ENCODE measurements around the gene FOXRED1. TPM values are rescaled to one million over a fixed set of nuclear protein-coding genes. Genes with fewer than 3 reads are reported as not detected.

FOXRED1 gene
- total and polyA plus RNA-seq, 2 of the 13 experiments (the other 11 are each of a cell fraction or from before 2014, with no cell fraction given) = 29.6 to 42.9 TPM

DNA sequence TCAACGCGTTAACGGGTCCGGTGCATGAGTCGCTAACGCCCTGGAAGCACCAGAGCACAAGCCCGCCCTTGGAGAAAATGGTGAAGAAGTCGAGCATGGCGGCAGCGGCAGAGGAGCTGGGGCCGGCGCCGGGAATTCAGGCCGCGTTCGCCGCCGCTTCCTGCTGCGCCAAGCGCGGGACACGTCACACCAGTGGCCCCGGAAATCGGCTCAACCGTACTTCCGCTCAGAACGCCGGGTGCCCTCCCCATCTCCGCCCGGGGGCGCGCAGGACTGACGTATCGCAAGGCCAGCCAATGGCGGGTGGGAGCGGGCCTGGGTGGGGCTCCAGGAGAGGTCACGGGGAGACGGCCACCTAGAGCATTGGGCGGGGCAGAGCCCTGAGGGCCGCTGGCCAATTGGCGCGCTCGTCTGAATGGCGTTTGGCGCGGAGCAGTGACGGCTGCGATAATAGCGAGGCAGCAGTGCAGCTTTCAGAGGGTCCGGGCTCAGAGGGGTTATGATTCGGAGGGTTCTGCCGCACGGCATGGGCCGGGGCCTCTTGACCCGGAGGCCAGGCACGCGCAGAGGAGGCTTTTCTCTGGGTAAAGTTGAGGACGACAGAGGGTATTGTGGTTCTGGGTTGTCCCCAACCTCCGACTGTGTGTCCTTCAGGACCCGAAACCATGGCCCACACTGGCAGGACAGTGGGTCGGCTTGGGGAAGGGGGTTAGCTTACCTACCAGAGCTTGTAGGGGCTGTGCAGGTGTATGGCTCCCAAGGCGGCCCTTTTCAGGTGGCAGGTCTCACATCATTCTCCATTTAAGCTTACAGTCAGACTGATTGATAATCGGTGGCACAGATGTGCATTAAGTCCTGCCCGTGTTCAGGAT is at the start of gene FOXRED1, which contains the start of gene SRPRA (continued):
- TF ChIP-seq HNF4A (CRISPR knock-in tag; IDR thresholded peaks at IDR 0.05) (no peak; the same call in 1 of the 2 replicates), CAMTA2 (CRISPR knock-in tag; IDR thresholded peaks at IDR 0.05; ENCODE audit: borderline replicate concordance) (no peak), ZFP90 (CRISPR knock-in tag; IDR thresholded peaks at IDR 0.05; ENCODE audit: borderline replicate concordance) (peak; percentile 66; the same call in 1 of the 2 replicates), TEAD2 (CRISPR knock-in tag; IDR thresholded peaks at IDR 0.05) (no peak), NAIF1 (CRISPR knock-in tag; IDR thresholded peaks at IDR 0.05; ENCODE audit: borderline replicate concordance) (peak; percentile 83), ZNF703 (CRISPR knock-in tag; IDR thresholded peaks at IDR 0.05; ENCODE audit: borderline replicate concordance) (no peak; the same call in 1 of the 2 replicates), HDAC1 (CRISPR knock-in tag; IDR thresholded peaks at IDR 0.05) (peak; percentile 99), ZNF431 (CRISPR knock-in tag; IDR thresholded peaks at IDR 0.05; ENCODE audit: borderline replicate concordance, low read depth) (0 out of 2 replicates have a peak, but pooled peaks have one; percentile 48), IRF2 (CRISPR knock-in tag; IDR thresholded peaks at IDR 0.05) (0 out of 2 replicates have a peak, but pooled peaks have one; percentile 53), ZNF7 (CRISPR knock-in tag; IDR thresholded peaks at IDR 0.05) (no peak), THAP11 (CRISPR knock-in tag; IDR thresholded peaks at IDR 0.05) (peak; percentile 94), ZNF263 (CRISPR knock-in tag; IDR thresholded peaks at IDR 0.05) (no peak)
- TF ChIP-seq, protein P1, sequence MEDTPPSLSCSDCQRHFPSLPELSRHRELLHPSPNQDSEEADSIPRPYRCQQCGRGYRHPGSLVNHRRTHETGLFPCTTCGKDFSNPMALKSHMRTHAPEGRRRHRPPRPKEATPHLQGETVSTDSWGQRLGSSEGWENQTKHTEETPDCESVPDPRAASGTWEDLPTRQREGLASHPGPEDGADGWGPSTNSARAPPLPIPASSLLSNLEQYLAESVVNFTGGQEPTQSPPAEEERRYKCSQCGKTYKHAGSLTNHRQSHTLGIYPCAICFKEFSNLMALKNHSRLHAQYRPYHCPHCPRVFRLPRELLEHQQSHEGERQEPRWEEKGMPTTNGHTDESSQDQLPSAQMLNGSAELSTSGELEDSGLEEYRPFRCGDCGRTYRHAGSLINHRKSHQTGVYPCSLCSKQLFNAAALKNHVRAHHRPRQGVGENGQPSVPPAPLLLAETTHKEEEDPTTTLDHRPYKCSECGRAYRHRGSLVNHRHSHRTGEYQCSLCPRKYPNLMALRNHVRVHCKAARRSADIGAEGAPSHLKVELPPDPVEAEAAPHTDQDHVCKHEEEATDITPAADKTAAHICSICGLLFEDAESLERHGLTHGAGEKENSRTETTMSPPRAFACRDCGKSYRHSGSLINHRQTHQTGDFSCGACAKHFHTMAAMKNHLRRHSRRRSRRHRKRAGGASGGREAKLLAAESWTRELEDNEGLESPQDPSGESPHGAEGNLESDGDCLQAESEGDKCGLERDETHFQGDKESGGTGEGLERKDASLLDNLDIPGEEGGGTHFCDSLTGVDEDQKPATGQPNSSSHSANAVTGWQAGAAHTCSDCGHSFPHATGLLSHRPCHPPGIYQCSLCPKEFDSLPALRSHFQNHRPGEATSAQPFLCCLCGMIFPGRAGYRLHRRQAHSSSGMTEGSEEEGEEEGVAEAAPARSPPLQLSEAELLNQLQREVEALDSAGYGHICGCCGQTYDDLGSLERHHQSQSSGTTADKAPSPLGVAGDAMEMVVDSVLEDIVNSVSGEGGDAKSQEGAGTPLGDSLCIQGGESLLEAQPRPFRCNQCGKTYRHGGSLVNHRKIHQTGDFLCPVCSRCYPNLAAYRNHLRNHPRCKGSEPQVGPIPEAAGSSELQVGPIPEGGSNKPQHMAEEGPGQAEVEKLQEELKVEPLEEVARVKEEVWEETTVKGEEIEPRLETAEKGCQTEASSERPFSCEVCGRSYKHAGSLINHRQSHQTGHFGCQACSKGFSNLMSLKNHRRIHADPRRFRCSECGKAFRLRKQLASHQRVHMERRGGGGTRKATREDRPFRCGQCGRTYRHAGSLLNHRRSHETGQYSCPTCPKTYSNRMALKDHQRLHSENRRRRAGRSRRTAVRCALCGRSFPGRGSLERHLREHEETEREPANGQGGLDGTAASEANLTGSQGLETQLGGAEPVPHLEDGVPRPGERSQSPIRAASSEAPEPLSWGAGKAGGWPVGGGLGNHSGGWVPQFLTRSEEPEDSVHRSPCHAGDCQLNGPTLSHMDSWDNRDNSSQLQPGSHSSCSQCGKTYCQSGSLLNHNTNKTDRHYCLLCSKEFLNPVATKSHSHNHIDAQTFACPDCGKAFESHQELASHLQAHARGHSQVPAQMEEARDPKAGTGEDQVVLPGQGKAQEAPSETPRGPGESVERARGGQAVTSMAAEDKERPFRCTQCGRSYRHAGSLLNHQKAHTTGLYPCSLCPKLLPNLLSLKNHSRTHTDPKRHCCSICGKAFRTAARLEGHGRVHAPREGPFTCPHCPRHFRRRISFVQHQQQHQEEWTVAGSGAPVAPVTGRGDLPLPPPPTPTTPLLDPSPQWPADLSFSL (CRISPR knock-in tag; IDR thresholded peaks at IDR 0.05) = peak; percentile 55; the same call in 1 of the 2 replicates
- TF ChIP-seq, protein P2, sequence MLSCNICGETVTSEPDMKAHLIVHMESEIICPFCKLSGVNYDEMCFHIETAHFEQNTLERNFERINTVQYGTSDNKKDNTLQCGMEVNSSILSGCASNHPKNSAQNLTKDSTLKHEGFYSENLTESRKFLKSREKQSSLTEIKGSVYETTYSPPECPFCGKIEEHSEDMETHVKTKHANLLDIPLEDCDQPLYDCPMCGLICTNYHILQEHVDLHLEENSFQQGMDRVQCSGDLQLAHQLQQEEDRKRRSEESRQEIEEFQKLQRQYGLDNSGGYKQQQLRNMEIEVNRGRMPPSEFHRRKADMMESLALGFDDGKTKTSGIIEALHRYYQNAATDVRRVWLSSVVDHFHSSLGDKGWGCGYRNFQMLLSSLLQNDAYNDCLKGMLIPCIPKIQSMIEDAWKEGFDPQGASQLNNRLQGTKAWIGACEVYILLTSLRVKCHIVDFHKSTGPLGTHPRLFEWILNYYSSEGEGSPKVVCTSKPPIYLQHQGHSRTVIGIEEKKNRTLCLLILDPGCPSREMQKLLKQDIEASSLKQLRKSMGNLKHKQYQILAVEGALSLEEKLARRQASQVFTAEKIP (CRISPR knock-in tag; IDR thresholded peaks at IDR 0.05; ENCODE audit: borderline replicate concordance) = no peak
- TF ChIP-seq, protein P3, sequence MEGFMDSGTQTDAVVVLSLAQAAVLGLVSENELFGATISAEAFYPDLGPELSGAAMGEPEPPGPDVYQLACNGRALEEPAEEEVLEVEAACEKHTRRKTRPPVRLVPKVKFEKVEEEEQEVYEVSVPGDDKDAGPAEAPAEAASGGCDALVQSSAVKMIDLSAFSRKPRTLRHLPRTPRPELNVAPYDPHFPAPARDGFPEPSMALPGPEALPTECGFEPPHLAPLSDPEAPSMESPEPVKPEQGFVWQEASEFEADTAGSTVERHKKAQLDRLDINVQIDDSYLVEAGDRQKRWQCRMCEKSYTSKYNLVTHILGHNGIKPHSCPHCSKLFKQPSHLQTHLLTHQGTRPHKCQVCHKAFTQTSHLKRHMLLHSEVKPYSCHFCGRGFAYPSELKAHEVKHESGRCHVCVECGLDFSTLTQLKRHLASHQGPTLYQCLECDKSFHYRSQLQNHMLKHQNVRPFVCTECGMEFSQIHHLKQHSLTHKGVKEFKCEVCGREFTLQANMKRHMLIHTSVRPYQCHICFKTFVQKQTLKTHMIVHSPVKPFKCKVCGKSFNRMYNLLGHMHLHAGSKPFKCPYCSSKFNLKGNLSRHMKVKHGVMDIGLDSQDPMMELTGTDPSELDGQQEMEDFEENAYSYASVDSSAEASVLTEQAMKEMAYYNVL (CRISPR knock-in tag; IDR thresholded peaks at IDR 0.05; ENCODE audit: borderline replicate concordance) = no peak; the same call in 1 of the 2 replicates
- TF ChIP-seq, protein P4, sequence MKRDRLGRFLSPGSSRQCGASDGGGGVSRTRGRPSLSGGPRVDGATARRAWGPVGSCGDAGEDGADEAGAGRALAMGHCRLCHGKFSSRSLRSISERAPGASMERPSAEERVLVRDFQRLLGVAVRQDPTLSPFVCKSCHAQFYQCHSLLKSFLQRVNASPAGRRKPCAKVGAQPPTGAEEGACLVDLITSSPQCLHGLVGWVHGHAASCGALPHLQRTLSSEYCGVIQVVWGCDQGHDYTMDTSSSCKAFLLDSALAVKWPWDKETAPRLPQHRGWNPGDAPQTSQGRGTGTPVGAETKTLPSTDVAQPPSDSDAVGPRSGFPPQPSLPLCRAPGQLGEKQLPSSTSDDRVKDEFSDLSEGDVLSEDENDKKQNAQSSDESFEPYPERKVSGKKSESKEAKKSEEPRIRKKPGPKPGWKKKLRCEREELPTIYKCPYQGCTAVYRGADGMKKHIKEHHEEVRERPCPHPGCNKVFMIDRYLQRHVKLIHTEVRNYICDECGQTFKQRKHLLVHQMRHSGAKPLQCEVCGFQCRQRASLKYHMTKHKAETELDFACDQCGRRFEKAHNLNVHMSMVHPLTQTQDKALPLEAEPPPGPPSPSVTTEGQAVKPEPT (CRISPR knock-in tag; IDR thresholded peaks at IDR 0.05; ENCODE audit: low read depth) = no peak; the same call in 1 of the 2 replicates

Measured in HepG2 (cell line).